ENCODE measurements around the gene GALNT6.

Gene GALNT6

DNA sequence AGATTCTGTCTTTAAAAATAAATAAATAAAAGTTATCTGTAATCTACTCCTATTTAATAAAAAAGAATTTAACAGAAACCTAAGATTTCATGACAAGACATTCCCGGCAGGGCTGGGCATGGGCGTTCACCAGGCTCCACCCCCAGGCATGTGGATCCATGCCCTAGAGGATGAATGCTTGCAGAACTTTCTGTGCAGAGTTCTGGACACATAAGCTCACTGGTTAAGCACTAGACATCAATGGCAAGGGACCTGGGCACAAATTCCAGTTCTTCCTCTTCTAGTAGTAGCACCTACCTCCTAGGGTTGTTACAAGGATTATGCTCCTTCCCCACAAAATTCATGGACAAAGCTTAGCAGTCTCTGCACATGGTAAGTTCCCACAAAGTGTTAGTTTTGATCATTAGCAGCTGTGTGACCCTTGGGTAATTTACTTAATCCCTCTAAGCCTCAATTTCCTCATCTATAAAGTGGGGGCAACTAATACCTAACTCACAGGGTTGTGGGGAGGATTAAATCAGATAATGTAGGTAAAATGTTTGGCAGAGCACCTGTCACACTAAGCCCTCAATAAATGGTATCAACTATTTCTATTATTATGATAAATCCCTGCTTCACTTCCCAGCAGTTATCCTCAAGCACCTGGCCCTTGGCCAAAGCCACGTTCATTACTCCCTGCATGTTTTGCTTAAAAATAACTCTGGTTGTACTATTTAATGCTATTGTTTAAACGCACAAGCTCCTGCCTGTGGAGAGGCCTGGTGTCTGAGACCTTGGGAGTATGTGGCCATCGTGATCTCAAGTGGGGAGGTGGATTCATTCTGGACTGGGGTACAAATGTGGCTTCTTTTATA lies 9.8 kb downstream of the GALNT6 start:
- no peak for DNase-seq

DNA sequence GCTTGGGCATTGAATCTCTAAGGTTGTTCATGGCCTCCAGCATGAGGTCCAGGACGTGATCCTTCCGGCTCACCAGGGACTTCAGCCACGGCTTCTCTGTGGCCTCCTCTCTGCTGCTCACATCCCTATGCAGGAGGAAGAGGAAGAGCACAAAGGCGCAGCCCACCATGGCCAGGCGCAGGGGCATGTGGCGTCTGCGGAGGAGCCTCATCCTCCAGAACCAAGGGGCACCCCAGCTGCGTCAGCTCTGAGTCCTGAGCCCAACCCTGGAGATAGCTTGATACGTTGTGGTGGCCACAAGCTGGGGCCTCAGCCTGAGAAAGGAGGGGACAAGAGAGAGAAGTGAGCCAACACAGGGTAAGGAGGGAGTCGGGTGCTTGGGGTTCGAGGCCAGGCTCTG lies 11.6 kb downstream of the GALNT6 start:
- no peak for DNase-seq

DNA sequence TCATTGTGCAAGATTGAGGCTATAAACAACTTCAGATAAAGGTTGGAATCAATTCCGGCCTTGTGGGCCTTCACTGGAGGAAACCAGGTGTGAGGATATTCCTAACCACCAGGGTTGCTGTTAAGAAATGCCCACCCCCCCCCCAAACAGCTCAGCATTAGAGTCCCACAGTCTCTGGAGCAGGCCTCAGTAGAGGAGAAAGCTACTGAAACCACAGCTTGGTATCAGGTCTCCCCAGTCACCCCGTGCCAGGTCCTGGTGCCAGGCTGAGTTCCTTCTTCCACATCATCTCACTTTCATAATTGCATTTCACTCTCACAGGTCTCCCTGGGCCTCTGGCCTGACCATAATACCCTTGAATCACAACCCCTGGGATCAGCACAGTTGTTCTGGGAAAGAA lies 12.5 kb downstream of the GALNT6 start:
- no peak for DNase-seq

DNA sequence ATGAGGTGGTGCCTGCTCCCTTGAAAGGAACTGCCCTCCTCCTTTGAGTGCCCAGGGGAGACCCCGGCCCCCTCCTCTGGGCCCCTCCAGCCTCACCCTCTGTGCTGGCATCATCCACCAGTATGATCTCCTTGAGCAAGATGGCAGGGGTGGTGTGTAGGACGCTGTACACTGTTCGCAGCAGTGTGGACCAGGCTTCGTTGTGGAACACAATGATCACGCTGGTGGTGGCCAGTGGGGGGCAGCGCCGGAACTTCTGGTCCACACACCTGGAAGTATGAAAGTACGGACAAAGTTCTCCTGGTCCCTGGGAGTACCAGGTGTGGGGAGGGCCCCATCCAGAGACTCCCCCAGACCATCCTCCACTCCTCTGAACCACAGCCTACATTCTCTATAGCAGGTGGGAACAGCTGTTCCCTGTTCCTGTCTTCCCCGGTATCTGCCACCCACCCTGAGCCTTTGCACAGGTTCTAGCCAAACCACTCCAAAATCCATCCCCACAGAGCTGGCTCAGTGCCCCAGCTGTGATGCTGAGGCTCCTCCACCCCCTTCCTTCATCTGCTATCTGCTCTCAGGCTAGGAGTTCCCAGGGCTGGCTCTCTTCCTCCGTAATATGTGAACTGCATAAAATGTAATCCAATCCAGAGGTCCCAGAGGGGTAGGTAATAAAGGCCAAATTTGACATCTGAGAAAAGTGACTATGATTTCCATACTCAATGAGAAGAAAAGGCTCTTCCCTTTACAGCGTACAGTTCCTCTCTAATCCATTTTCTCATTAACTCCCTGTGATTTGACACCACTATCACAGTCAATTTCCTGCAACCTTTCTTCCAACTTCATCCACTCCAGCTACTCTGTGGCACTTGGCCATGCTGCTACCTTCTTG lies 13.9 kb downstream of the GALNT6 start:
- DNase-seq, result no peak

DNA sequence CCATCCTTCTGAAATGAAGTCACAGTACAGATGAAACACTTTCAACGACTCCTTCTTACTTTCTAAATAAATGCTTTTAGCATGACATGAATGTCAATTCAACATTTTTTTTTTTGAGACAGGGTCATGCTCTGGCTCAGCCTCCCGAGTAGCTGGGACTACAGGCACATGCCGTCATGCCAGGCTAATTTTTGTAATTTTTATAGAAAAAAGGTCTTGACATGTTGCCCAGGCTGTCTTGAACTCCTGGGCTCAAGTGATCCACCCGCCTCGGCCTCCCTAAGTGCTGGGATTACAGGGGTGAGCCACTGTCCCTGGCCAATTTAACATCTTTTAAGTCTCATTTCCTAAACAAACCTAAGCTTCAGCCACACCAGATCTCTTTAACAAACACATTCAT lies 16.4 kb downstream of the GALNT6 start:
- DNase-seq, result no peak

DNA sequence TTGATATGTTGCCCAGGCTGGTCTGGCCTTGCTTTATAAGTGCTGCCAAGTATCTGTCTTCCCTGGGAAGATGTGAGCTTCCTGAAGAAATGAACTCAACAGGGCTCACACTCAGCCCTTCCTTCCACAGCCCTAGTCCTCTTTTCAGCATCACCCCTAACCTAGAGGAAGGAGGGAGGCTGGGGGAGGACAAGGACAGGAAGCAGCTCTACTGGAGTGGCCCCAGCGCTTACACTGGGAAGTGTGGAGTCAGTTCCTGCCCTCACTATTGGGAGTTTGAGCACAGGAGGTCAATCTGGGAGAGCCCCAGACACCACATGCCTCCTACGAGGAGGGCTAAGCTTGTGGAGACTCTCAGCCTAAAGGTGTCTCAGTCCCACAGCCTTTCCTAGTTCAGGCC lies 16.8 kb downstream of the GALNT6 start:
- no peak for DNase-seq

DNA sequence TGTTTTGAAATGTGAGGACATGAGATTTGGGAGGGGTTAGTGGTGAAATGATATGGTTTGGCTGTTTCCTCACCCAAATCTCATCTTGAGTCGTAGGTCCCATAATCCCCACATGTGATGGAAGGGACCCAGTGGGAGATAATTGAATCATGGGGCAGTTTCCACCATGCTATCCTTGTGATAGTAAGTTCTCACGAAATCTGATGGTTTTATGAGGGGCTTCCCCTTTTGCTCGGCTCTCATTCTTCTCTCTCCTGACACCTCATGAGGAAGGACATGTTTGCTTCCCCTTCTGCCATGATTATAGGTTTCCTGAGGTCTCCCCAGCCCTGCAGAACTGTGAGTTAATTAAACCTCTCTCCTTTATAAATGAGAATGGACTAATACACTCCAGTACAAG lies 18.0 kb downstream of the GALNT6 start:
- DNase-seq, result no peak

DNA sequence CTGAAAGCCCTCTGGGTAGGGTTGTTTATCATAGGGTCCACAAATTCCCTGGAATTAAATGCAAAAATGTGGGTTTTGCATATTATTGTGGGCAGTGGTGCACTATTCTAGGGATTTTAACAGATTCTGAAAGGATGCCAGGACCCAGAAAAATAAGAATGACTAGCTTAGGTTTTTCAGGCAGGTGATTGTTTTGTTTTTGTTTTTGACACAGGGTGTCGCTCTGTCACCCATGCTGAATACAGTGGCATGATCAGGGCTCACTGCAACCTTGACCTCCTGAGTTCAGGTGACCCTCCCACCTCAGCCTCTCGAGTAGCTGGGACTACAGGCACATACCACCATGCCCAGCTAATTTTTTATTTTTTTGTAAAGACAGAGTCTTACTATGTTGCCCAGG lies 19.2 kb downstream of the GALNT6 start:
- DNase-seq, result no peak

DNA sequence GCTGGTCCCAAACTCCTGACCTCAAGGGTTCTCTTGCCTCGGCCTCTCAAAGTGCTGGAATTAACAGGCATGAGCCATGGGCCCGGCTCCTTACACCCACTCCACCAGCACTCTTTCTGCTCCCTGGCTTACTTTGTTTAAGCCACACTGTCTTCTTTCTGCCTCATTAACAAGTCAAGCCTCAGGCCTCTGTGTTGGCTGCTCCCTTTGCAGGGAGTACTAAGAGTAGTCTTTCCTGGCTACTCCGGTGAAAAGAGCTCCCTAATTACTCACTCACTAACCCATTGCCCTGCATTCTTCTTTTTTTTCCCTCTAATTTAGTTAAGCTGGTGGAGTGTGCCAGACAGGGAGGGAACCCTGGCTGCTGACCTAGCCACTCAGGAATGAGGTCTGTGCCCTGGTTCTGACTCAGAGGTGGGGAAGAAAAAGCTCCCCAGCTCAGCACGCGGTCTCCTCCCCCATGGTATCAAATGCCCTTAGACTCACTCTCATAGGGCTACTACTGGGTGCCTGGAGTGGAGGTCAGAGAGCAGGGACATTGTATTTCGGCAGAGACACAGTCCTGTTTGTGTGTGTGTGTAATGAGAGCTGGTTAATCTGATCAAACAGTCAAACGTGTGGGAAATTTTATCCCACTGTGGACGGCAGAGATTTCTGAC lies 19.8 kb downstream of the GALNT6 start:
- DNase-seq, result no peak

DNA sequence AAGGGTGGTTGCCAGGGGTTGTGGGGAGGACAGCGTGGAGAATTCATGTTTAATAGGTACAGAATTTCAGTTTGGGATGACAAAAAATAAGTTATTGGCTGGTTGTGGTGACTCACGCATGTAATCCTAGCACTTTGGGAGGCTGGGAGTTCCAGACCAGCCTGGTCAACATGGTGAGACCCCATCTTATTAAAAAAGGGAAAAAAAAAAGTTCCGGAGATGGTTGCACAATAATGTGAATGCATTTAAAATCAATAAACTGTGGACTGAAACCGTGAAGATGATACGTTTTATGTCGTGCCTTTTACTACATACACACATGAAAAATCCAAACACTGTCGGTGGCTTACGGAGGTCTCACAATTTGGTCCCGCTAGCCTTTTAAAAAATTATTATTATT lies 20.5 kb downstream of the GALNT6 start:
- DNase-seq, result no peak

DNA sequence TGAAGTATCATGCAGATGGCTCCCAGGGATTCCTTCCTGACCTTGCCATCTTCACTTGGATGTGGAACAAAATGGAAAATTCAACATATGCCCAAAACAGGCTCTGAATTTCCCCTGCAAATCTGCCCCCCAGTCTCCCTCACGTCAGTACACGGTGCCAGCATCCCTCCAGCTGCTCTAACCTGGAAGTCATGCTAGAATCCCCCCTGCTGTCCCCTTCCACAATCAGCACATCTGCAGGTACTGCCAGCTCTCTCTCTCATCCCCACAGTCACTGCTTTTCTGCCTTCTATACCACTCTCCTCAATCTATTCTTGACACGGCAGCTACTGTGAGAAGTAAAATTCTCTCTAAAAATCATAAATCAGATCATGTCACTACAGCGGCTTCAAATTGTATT lies 21.6 kb downstream of the GALNT6 start:
- no peak for DNase-seq

DNA sequence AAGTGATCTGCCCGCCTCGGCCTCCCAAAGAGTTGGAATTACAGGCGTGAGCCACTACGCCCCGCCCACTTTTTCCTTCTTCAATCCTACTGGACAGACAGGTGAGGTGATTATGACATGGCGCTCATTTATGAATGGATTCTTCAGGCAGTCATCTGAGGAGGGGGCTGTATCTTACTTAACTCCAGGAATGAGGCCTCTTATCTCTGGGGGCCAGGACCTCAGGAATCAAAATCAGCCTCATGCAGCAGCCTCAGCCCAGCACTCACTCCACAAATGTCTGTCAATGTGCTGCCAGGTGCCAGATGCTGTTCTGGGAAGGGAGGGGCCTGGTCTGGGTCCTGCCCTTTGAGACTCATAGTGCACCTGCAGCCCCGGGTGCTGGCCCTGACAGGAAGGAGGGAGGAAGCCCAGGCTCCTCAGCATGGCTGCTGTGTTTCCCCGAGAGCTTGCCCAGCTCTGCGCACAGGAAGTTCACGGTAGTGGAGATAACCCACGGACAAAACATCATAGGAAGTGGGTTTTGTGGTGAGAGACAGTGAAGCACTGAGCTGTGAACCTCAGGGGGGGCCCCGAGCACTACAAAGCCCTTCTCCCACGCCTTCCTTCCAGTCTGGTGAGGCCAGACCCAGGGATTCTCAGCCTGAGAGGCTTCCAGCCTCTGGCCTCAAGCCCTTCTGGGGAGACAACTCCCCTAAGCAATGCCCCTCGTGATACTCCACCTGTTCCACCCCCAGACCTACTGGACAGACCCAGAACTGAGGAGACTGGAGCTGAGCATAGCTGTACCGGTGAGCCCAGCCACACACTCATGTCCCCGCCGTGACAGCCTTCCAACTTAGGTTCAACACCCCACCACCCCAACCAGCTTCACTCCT lies 22.3 kb downstream of the GALNT6 start:
- DNase-seq, result peak; percentile 72

DNA sequence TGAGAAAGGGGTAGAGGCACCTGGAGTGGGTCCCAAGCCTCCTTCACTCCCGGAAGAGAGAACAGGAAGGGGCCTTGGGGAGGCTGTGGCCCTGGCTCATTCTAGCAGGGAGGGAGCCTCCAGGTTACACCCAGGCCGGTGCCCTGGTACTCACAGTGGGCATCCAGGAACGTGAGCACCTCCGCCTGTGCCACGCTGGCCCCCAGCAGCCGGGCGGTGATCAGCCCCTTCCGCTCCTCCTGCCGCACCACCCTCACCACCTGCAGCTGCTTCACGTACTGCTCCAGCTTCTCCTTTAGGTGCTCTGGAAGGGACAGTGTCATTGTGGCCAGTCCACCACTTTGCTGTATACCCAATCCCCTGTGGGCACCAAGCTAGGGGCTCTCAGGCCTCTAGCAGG lies 25.9 kb downstream of the GALNT6 start:
- no peak for DNase-seq

DNA sequence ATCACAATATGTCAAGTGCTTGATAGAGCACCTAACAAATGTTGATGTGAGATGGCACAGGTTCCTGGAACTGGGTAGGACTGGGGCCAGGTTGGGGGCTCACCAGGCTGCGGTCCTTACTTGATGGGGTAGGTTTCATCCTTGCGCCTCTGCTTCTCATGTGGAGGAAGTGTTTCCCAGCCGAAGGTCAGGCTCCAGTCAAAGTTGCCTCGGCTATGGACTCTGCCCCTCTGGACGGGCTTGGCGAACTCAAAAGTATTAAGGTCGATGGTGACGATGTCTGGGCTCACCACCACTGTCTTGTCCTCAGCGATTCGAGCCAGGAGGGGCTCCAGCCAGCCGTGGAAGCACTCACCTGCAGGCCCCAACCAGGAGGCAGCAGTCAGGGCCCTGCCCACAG lies 27.2 kb downstream of the GALNT6 start:
- no peak for DNase-seq

DNA sequence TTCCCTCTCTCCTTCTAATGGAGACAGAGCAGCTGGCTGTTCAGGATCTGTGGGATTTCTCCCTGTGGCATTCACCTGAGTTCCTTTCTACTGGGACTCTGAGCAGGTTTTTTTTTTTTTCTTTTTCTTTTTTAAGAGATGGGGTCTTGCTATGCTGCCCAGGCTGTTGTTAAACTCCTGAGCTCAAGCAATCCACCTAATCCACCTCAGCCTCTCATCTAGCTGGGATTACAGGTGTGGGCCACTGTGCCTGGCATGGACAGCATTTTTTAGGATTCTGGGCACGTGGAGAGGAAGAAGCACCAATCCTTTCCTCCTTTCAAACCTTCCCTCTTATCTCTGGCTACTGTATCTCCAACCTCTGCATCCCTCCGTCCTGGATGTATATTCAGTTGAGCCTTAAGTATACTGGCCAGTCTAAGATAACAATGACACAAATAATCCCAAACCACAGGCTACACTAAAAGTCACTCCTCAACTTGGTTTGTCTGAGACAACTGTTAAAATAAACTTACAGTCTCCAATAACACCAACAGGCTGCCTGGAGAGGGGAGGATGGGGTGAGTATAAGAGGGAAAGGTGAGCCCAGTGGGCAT lies 28.4 kb downstream of the GALNT6 start:
- no peak for DNase-seq

DNA sequence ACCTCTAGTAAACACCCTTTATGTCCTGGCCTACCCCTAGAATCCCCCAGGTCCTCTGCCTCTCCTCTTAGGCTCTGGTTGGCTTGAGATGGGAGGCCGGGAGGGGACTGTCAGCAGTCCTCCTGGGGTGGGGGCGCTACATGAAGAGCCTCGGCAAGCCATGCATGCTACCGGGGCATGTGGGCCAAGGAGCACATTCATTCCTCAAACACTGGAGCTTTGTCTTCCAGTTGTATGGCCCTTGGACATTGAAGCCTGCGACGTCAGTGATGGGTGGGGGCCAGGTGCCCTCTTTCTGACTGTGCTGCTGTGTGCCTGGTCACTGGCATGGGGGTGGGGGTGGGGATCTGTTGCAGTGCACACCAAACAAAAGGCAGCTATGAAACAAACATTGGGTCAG lies 28.9 kb downstream of the GALNT6 start:
- no peak for DNase-seq

DNA sequence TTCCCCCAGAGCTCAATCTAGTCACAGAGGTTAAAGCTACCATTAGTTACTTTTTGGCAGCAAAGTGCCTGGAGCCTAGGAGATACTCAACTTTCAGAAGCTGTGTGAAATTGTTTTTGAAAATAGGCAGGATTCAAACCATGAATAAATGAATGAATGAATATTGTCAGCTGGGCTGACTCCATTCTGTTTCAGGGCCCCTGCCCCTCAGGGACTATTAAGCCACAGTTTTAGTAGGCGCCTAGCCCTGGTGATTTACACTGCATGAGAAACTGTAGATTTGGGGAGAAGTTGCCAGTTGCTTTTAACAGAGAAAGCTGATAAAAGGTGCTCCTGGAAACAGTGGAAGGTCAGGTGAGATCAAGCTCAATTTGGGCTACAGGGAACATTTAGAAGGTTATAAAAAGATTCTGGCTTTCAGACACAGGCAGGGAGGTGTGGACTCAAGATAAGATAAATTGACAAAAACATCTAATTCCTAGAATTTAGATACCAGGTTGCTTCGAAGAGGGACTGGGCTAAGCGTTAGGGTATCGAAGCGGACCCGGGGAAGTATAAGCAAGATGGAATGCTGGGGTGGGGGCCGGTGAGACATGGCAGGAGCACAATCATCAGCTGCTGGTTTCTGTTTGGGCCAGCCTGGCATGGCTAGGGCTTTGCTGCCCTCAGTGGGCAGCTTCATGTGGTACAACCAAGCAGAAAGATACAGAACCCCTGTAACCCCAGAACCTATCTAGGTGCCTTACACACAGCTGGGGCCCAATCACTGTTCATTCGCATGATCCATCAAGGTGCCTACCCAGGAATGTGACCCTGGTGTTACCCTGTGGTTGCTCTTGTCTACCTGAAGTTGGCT lies 29.8 kb downstream of the GALNT6 start:
- DNase-seq, result no peak

DNA sequence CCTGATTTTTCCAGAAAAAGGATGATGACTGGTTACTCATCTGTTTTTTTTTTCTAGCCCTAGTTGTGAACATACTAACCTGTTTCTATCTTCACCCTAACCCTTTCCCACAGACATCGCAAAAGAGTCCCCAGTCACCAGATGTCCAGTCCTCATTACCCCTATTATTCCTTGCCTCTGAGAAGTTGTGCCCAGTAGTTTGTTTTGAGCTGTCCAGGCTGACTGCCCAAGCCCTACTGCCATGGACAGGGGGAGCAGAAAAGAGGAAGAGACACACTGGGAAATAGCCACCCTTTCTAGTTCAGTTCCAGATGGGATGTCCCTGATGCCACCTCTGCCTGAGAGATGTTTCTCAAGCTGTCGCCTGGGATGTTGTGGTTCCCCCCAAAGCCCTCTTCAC lies 30.9 kb downstream of the GALNT6 start:
- DNase-seq, result no peak

DNA sequence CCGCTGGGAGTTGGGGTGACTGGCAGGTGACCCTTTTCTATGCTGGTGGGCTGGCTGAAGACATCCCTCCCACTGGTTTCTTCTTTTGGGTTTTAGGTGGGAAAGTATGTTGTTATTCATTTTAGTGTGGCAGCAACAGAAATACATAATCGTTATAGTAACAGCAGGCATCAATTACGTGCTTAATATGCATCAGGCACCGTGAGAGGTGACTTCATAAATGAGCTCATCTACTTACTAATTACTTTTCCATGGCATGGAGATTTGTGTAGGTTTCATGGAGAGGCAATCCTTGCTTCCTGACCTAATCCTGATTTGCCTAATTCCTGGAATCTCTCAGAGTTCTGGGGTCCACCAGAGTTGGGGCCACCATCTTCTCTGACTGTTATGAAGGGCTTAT lies 31.4 kb downstream of the GALNT6 start:
- no peak for DNase-seq

DNA sequence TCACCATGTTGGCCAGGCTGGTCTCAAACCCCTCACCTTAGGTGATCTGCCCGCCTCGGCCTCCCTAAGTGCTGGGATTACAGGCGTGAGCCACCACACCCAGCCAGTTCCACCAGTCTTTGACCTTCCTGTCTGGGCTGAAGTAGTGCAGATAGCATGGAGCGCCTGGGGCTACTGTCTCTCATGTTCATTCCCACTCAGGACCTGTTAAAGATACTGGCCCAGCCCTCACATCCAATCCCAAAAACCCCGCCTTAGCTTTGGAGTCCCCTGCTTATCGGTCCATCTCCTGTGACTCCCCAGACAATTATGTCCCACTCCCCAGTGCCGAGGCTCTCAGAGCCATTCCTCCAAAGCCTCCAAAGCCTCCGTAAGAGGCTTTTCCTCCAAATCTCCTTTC lies 32.7 kb downstream of the GALNT6 start:
- DNase-seq, result no peak

DNA sequence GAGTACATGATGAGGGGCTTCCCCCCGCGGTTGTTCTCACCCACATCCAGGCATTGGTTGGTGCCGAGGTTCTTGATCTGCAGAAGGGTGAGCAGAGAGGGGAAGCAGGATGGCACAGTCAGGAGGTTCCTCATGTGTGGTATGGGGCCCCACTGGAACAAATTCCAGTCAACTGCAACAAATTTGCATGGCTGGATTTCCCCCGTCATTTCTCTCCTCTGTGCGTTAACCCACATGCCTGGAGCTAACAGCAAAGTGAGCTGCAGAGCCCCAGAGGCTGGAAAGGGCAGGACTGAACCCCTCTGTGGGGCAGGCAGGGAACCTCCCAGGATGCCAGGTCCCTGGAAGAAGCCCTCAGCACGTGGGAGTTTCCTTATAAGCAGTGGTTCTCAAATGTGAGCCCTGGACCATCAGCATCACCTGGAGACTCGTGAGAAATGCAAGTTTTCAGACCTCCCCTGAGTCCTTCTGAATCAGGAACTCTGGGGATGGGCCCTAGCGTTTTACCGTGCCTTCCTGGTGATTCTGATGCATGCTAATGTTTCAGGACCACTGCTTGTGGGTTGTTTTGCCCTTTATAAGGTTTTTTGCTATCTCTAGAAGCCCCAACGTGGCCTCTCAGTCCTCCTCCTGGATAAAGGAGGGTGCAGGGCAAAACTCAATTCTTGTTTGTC lies 33.7 kb downstream of the GALNT6 start:
- DNase-seq, result no peak

All from effector CD8-positive, alpha-beta T cell (primary cell).